HCT116 (cell line): ENCODE measurements around the gene NOTCH4. TPM values are rescaled to one million over a fixed set of nuclear protein-coding genes. Genes with fewer than 3 reads are reported as not detected.

Source experiments
- ATAC-seq: fragments of 200-7000 bp; cut with Tn5 transposase; 2 replicates; pipeline ENCODE4 v1.9.1; 2020; ENCODE audit warnings: mild to moderate bottlenecking, moderate library complexity
- BruUV-seq: library from RNA; stranded (reverse); fragments of 400-500 nt; replicated peaks from 2 replicates; lab custom pipeline; 2021; lab: Mats Ljungman, UMichigan
- CTCF ChIA-PET: fragments of 300-600 bp; sonication (Branson Sonifier 250); formaldehyde crosslinking; loops from one replicate; lab custom pipeline; 2021; ENCODE audit warnings: antibody characterized with exemption; lab: Charles Lee
- POLR2A ChIA-PET: fragments of 300-600, 350-600 bp; sonication (Branson Sonifier 250); formaldehyde crosslinking; loops from one replicate; lab custom pipeline; 2021; ENCODE audit warnings: antibody characterized with exemption; lab: Charles Lee
- RAD21 ChIA-PET, 2 experiments: fragments of 300-600 bp; sonication (Branson Sonifier 250); formaldehyde crosslinking; loops; one replicate each; lab custom pipeline; 2023; ENCODE audit warnings: low total read pairs in 2 of 2; ENCODE audit not compliant: uncharacterized antibody in 2 of 2, unreplicated experiment in 2 of 2, low non-redundant PET in 1 of 2; lab: Charles Lee
- DNase-seq: peaks from one replicate; pipeline ENCODE4 v3.0.0-alpha.2; 2010; ENCODE audit warnings: low read depth, low spot score
- H2AFZ ChIP-seq: fragments of 200-600 bp; shearing (Covaris generic), sonication (generic); 2 replicates; pipeline ENCODE4 v1.6.1; 2017; ENCODE audit warnings: low read depth, mixed run types, mixed read lengths, antibody characterized with exemption, low read length; ENCODE audit not compliant: poor library complexity, severe bottlenecking
- H3K27ac ChIP-seq: 2 replicates; pipeline ENCODE4 v1.5.1; 2012; ENCODE audit warnings: low read depth, low read length
- H3K27me3 ChIP-seq: fragments of 200-600 bp; sonication (generic); 2 replicates; pipeline ENCODE4 v1.6.1; 2016; ENCODE audit warnings: mixed run types, low read length, mixed read lengths; ENCODE audit not compliant: insufficient read depth
- H3K36me3 ChIP-seq, 2 experiments: fragments of 200-500 bp in 1 of 2; fragments of 200-600 bp in 1 of 2; sonication (Bioruptor generic) in 1 of 2; sonication (generic) in 1 of 2; 2 replicates each; pipeline versions ENCODE4 v1.5.1 to v1.6.1; 2014 to 2016; ENCODE audit warnings: low read length in 2 of 2, inconsistent platforms in 1 of 2, mixed read lengths in 1 of 2, mixed run types in 1 of 2; ENCODE audit not compliant: insufficient read depth in 2 of 2, control insufficient read depth in 1 of 2
- H3K4me1 ChIP-seq, 2 experiments: fragments of 200-600 bp in 1 of 2; sonication (generic) in 1 of 2; 2 replicates each; pipeline versions ENCODE4 v1.5.1 to v1.6.1; 2012 to 2017; ENCODE audit warnings: low read length in 2 of 2, inconsistent platforms in 1 of 2, mild to moderate bottlenecking in 1 of 2, mixed read lengths in 1 of 2, mixed run types in 1 of 2, moderate library complexity in 1 of 2; ENCODE audit not compliant: insufficient read depth in 2 of 2, control insufficient read depth in 1 of 2
- H3K4me2 ChIP-seq: fragments of 200-600 bp; sonication (generic); 2 replicates; pipeline ENCODE4 v1.6.1; 2017; ENCODE audit warnings: mixed run types, low read length, mixed read lengths
- H3K4me3 ChIP-seq, 2 experiments: fragments of 200-600 bp in 1 of 2; sonication (generic) in 1 of 2; replicated peaks in 1 of 2; 2 replicates each; pipeline ENCODE4 v1.5.1; 2011 to 2016; ENCODE audit warnings: low read length in 2 of 2, control low read depth in 1 of 2, low read depth in 1 of 2, mild to moderate bottlenecking in 1 of 2, mixed read lengths in 1 of 2, mixed run types in 1 of 2
- H3K79me2 ChIP-seq: fragments of 200-600 bp; sonication (generic); 2 replicates; pipeline ENCODE4 v1.6.1; 2017; ENCODE audit warnings: mild to moderate bottlenecking, mixed run types, low read length, moderate library complexity, mixed read lengths; ENCODE audit not compliant: insufficient read depth
- H3K9ac ChIP-seq: fragments of 200-600 bp; sonication (generic); 2 replicates; pipeline ENCODE4 v1.6.1; 2016; ENCODE audit warnings: low read length, mixed read lengths
- H3K9me2 ChIP-seq: fragments of 200-600 bp; sonication (generic), shearing (Covaris generic); 2 replicates; pipeline ENCODE4 v1.6.1; 2017; ENCODE audit warnings: mixed run types, mild to moderate bottlenecking, moderate library complexity; ENCODE audit not compliant: insufficient read depth
- H3K9me3 ChIP-seq, 2 experiments: fragments of 200-500 bp in 1 of 2; fragments of 200-600 bp in 1 of 2; sonication (Bioruptor generic) in 1 of 2; sonication (generic) in 1 of 2; 2 replicates each; pipeline ENCODE4 v1.6.1; 2014 to 2017; ENCODE audit warnings: low read length in 2 of 2, mixed read lengths in 2 of 2, inconsistent platforms in 1 of 2, low read depth in 1 of 2, mild to moderate bottlenecking in 1 of 2, mixed run types in 1 of 2, moderate library complexity in 1 of 2; ENCODE audit not compliant: control insufficient read depth in 1 of 2, insufficient read depth in 1 of 2
- H4K20me1 ChIP-seq: fragments of 200-600 bp; sonication (generic), shearing (Covaris generic); 2 replicates; pipeline ENCODE4 v1.6.1; 2017; ENCODE audit warnings: mixed run types, mild to moderate bottlenecking, moderate library complexity; ENCODE audit not compliant: insufficient read depth
- EGR1 ChIP-seq: IDR thresholded peaks from 2 replicates; pipeline ENCODE4 v1.6.1; 2012; ENCODE audit warnings: low read depth
- ELF1 ChIP-seq: IDR thresholded peaks from 2 replicates; pipeline ENCODE4 v1.6.1; 2012; ENCODE audit warnings: low read depth, borderline replicate concordance
- EZH2 ChIP-seq: fragments of 200-600 bp; sonication (generic); IDR thresholded peaks from 2 replicates; pipeline ENCODE4 v1.6.1; 2017; ENCODE audit warnings: antibody characterized with exemption, mixed run types
- RAD21 ChIP-seq: IDR thresholded peaks from 2 replicates; pipeline ENCODE4 v1.6.1; 2012; ENCODE audit warnings: low read depth, mild to moderate bottlenecking
- SIN3A ChIP-seq: IDR thresholded peaks from 2 replicates; pipeline ENCODE4 v1.6.1; 2012; ENCODE audit warnings: low read depth
- TCF7L2 ChIP-seq: IDR thresholded peaks from 2 replicates; pipeline ENCODE4 v1.7.0; 2011; ENCODE audit warnings: borderline replicate concordance, inconsistent platforms; ENCODE audit not compliant: insufficient read depth, insufficient read length; ENCODE audit errors: extremely low read depth
- YY1 ChIP-seq: IDR thresholded peaks from 2 replicates; pipeline ENCODE4 v1.6.1; 2011; ENCODE audit warnings: low read length, low read depth, moderate library complexity, mild to moderate bottlenecking; ENCODE audit not compliant: insufficient replicate concordance; ENCODE audit errors: extremely low read depth
- intact Hi-C: fragments of 100-400 bp; cut with micrococcal nuclease; formaldehyde crosslinking; loops from 2 replicates; pipeline ENCODE4 v1.10.0; 2022
- total RNA-seq: library from RNA; stranded (reverse); gene quantifications from one replicate; pipeline ENCODE4 v1.2.1, GENCODE V29; 2021; ENCODE audit not compliant: unreplicated experiment
- TF ChIP-seq, protein P1 (sequence below), 3 experiments: fragments of 200-600 bp in 1 of 3; sonication (generic) in 1 of 3; IDR thresholded peaks in 2 of 3; conservative IDR thresholded peaks in 1 of 3; 2 replicates each; pipeline ENCODE4 v1.5.1; 2012 to 2017; ENCODE audit warnings: low read depth in 2 of 3, low read length in 2 of 3, antibody characterized with exemption in 1 of 3, borderline replicate concordance in 1 of 3, control low read depth in 1 of 3, mild to moderate bottlenecking in 1 of 3, mixed read lengths in 1 of 3, mixed run types in 1 of 3, moderate library complexity in 1 of 3; ENCODE audit not compliant: insufficient read depth in 1 of 3

NOTCH4 gene
- total RNA-seq, 1 experiment from 2014 or later, result 0.81 TPM

- intact Hi-C loops, result no loop called here
- TF ChIP-seq YY1 (no peak), EGR1 (no peak), ELF1 (no peak), EZH2 (no peak), SIN3A (no peak)
- TF ChIP-seq, protein P1, sequence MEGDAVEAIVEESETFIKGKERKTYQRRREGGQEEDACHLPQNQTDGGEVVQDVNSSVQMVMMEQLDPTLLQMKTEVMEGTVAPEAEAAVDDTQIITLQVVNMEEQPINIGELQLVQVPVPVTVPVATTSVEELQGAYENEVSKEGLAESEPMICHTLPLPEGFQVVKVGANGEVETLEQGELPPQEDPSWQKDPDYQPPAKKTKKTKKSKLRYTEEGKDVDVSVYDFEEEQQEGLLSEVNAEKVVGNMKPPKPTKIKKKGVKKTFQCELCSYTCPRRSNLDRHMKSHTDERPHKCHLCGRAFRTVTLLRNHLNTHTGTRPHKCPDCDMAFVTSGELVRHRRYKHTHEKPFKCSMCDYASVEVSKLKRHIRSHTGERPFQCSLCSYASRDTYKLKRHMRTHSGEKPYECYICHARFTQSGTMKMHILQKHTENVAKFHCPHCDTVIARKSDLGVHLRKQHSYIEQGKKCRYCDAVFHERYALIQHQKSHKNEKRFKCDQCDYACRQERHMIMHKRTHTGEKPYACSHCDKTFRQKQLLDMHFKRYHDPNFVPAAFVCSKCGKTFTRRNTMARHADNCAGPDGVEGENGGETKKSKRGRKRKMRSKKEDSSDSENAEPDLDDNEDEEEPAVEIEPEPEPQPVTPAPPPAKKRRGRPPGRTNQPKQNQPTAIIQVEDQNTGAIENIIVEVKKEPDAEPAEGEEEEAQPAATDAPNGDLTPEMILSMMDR (IDR thresholded peaks at IDR 0.05 in 2 of 3, conservative IDR thresholded peaks at IDR 0.05 in 1 of 3; ENCODE audit: borderline replicate concordance in 1 of 3, insufficient read depth in 1 of 3, low read depth in 2 of 3, low read length in 2 of 3), result no peak
- Histone ChIP-seq H3K4me1 (no peaks in the 10 kb centered on the region), H2AFZ (no peak overlapping the region), H3K27ac (no peak overlapping the region), H3K36me3 (peaks cover 4 to 15% of the 10 kb centered on the region in 2 experiments; a peak in 3 of 4 replicates), H3K79me2 (no peaks in the 10 kb centered on the region), H3K9me2 (no peaks in the 10 kb centered on the region), H4K20me1 (no peaks in the 10 kb centered on the region), H3K27me3 (no peaks in the 10 kb centered on the region), H3K4me3 (no peak overlapping the region), H3K9ac (no peak overlapping the region), H3K4me2 (no peak overlapping the region), H3K9me3 (no peaks in the 10 kb centered on the region)
- ChIA-PET RAD21 (no interaction called here), POLR2A (no interaction called here), CTCF (no interaction called here)
- no TSS peak for BruUV-seq
- ATAC-seq (no peak), DNase-seq (no peak)
Measured at GRCh38 chr6:32167154-32167760, 56.6 kb downstream of the NOTCH4 start.

- intact Hi-C loops, result no loop called here
- no peaks in the 10 kb centered on the region for H3K9me2 ChIP-seq
- H3K4me3 ChIP-seq, result no peak overlapping the region
- H4K20me1 ChIP-seq, result no peaks in the 10 kb centered on the region
- no peak overlapping the region for H3K27ac ChIP-seq
- ChIA-PET RAD21 (no interaction called here), POLR2A (no interaction called here), CTCF (no interaction called here)
- H3K9me3 ChIP-seq, result no peaks in the 10 kb centered on the region
- no peaks in the 10 kb centered on the region for H3K4me1 ChIP-seq
- ATAC-seq (no peak), DNase-seq (no peak)
- no TSS peak for BruUV-seq
- no peak overlapping the region for H2AFZ ChIP-seq
- no peaks in the 10 kb centered on the region for H3K27me3 ChIP-seq
- H3K79me2 ChIP-seq, result no peaks in the 10 kb centered on the region
- peaks cover 4 to 15% of the 10 kb centered on the region in 2 experiments; a peak in 3 of 4 replicates for H3K36me3 ChIP-seq
- TF ChIP-seq RAD21, result peak; percentile 26; the same call in 1 of the 2 replicates
- TF ChIP-seq TCF7L2, result no peak
- TF ChIP-seq, protein P1 (IDR thresholded peaks at IDR 0.05 in 2 of 3, conservative IDR thresholded peaks at IDR 0.05 in 1 of 3; ENCODE audit: borderline replicate concordance in 1 of 3, insufficient read depth in 1 of 3, low read depth in 2 of 3, low read length in 2 of 3), result 0 out of 6 replicates have a peak, but pooled peaks of 1 of the 3 experiments have one; percentile 17
- TF ChIP-seq ELF1, result no peak
- H3K9ac ChIP-seq, result no peak overlapping the region
- no peak overlapping the region for H3K4me2 ChIP-seq
Measured at GRCh38 chr6:32166411-32167061, 57.3 kb downstream of the NOTCH4 start.
